ENCODE measurements around the gene AGAP3.

GRCh38 chr7:151082141-151083070 is 3.9 kb upstream of the AGAP3 start:
- TF ChIP-seq EZH2phosphoT487 (IDR thresholded peaks at IDR 0.05; ENCODE audit: insufficient read depth, low read depth) (no peak), EZH2 (IDR thresholded peaks at IDR 0.05; ENCODE audit: insufficient read depth, poor library complexity, severe bottlenecking) (no peak)

All from GM23248 (cell line).